ENCODE measurements around the gene ABCA1. TPM values are rescaled to one million over a fixed set of nuclear protein-coding genes. Genes with fewer than 3 reads are reported as not detected.

ABCA1 gene
- total and polyA plus RNA-seq, 2 of the 13 experiments (the other 11 are each of a cell fraction or from before 2014, with no cell fraction given): 26.8 to 63.8 TPM

DNA sequence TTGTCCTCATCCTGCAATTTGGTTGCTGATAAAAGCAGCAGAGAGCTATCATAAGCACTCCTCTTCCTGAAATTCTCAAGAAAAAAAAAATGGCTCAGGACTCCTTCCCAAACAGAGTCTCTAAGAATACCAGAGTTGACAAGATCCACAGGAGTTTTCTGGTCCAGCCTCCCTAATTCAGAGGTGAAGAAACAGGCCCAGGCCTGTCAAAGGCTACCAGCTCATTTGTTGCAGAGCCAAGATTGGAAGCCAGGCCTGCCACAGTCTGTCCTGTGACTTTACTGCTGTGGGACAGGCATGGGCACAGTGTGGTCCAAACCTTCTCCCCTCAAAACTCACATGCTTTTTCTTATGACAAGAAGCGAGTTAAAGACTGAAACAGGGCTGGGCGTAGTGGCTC is 122.5 kb downstream of the ABCA1 start:
- intact Hi-C loops (cut with micrococcal nuclease; ENCODE audit: unreplicated experiment): no loop called here
- H3K79me2 ChIP-seq (ENCODE audit: insufficient read depth, low read length): no peaks in the 10 kb centered on the region
- in situ Hi-C loops (cut with HindIII; ENCODE audit: extremely low pct_ligation_motif_present, low pct_unique_long_range_greater_than_20kb): no loop called here
- TF ChIP-seq ZNF432 (CRISPR knock-in tag; IDR thresholded peaks at IDR 0.05; ENCODE audit: borderline replicate concordance): no peak
- no peak overlapping the region for H3K4me3 ChIP-seq (replicated peaks in 1 of 3; ENCODE audit: insufficient read depth in 1 of 3, low read depth in 2 of 3, low read length in 3 of 3)
- H3K9ac ChIP-seq (ENCODE audit: insufficient read depth, low read depth, low read length): no peak overlapping the region
- no peak overlapping the region for H3K4me2 ChIP-seq (ENCODE audit: low read depth, low read length)
- peaks cover 54 to 92% of the 10 kb centered on the region in 2 experiments for H3K36me3 ChIP-seq (replicated peaks in 1 of 2; ENCODE audit: control insufficient read depth in 1 of 2, insufficient read depth in 2 of 2, low read length in 2 of 2)
- no peak for ATAC-seq
- BruUV-seq (replicated peaks): no TSS peak
- no peak for DNase-seq (ENCODE audit: low spot score)
- no peak for FAIRE-seq
- no peaks in the 10 kb centered on the region for H3K4me1 ChIP-seq (ENCODE audit: insufficient read depth, low read length)
- ChIA-PET CTCF (ENCODE audit: low intra/inter-chr PET ratio, low total read pairs) (no interaction called here), POLR2A (no interaction called here)
- no peak overlapping the region for H2AFZ ChIP-seq (ENCODE audit: low read length)
- H4K20me1 ChIP-seq (ENCODE audit: insufficient read depth, low read length): no peaks in the 10 kb centered on the region
- no peaks in the 10 kb centered on the region for H3K9me3 ChIP-seq (ENCODE audit: low read length)
- WGBS (ENCODE audit: low lambda C conversion rate): no CpG with 5 or more reads among the region's 2 CpGs
- no peak overlapping the region for H3K27ac ChIP-seq (ENCODE audit: extremely low read length, insufficient read depth, low read length)
- H3K27me3 ChIP-seq (ENCODE audit: control insufficient read depth in 1 of 2, insufficient read depth in 2 of 2, low read length in 2 of 2): no peaks in the 10 kb centered on the region

DNA sequence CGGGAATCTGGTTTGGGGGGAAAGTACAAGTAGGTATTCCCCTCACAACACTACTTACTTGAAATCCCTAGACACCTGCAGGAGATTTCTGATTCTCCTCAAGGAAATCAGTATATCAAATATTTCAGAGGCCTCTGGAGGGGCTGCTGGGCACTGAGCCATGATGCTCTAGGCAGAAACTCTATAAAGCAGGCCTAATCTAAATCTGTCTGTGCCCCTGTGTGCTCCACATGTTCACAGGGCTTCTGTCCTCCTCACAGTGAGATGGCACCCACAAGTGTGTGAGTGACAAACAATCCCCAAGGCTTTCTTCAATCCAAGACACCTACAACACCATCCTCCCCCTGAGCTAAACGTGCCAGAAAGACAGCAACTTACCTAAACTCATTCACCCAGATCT is 125.0 kb downstream of the ABCA1 start:
- no peak overlapping the region for H3K27ac ChIP-seq (ENCODE audit: extremely low read length, insufficient read depth, low read length)
- 98% methylated on average over 2 of the region's 2 CpGs for WGBS (ENCODE audit: low lambda C conversion rate)
- no peak overlapping the region for H2AFZ ChIP-seq (ENCODE audit: low read length)
- intact Hi-C loops (cut with micrococcal nuclease; ENCODE audit: unreplicated experiment) (no loop called here), in situ Hi-C loops (cut with HindIII; ENCODE audit: extremely low pct_ligation_motif_present, low pct_unique_long_range_greater_than_20kb) (no loop called here)
- no peaks in the 10 kb centered on the region for H3K79me2 ChIP-seq (ENCODE audit: insufficient read depth, low read length)
- no TSS peak for BruUV-seq (replicated peaks)
- H4K20me1 ChIP-seq (ENCODE audit: insufficient read depth, low read length): no peaks in the 10 kb centered on the region; the same call in 1 of the 2 replicates
- no peaks in the 10 kb centered on the region for H3K27me3 ChIP-seq (ENCODE audit: control insufficient read depth in 1 of 2, insufficient read depth in 2 of 2, low read length in 2 of 2)
- no peaks in the 10 kb centered on the region for H3K4me1 ChIP-seq (ENCODE audit: insufficient read depth, low read length)
- ChIA-PET CTCF (ENCODE audit: low intra/inter-chr PET ratio, low total read pairs) (no interaction called here), POLR2A (no interaction called here)
- H3K4me3 ChIP-seq (replicated peaks in 1 of 3; ENCODE audit: insufficient read depth in 1 of 3, low read depth in 2 of 3, low read length in 3 of 3): no peak overlapping the region
- DNase-seq (ENCODE audit: low spot score) (no peak), FAIRE-seq (no peak), ATAC-seq (peak; percentile 12; the same call in 2 of the 3 replicates)
- no peak overlapping the region for H3K4me2 ChIP-seq (ENCODE audit: low read depth, low read length)
- H3K36me3 ChIP-seq (replicated peaks in 1 of 2; ENCODE audit: control insufficient read depth in 1 of 2, insufficient read depth in 2 of 2, low read length in 2 of 2): peaks cover 51 to 92% of the 10 kb centered on the region in 2 experiments
- H3K9ac ChIP-seq (ENCODE audit: insufficient read depth, low read depth, low read length): no peak overlapping the region
- H3K9me3 ChIP-seq (ENCODE audit: low read length): no peaks in the 10 kb centered on the region
- TF ChIP-seq ZNF781 (CRISPR knock-in tag; IDR thresholded peaks at IDR 0.05; ENCODE audit: borderline replicate concordance, not compliant biosample characterization) (no peak), TEAD2 (CRISPR knock-in tag; IDR thresholded peaks at IDR 0.05) (no peak), ZNF335 (CRISPR knock-in tag; IDR thresholded peaks at IDR 0.05) (no peak), NPAS2 (CRISPR knock-in tag; IDR thresholded peaks at IDR 0.05; ENCODE audit: borderline replicate concordance) (no peak), ZNF772 (CRISPR knock-in tag; IDR thresholded peaks at IDR 0.05) (no peak)
- TF ChIP-seq, protein P1, sequence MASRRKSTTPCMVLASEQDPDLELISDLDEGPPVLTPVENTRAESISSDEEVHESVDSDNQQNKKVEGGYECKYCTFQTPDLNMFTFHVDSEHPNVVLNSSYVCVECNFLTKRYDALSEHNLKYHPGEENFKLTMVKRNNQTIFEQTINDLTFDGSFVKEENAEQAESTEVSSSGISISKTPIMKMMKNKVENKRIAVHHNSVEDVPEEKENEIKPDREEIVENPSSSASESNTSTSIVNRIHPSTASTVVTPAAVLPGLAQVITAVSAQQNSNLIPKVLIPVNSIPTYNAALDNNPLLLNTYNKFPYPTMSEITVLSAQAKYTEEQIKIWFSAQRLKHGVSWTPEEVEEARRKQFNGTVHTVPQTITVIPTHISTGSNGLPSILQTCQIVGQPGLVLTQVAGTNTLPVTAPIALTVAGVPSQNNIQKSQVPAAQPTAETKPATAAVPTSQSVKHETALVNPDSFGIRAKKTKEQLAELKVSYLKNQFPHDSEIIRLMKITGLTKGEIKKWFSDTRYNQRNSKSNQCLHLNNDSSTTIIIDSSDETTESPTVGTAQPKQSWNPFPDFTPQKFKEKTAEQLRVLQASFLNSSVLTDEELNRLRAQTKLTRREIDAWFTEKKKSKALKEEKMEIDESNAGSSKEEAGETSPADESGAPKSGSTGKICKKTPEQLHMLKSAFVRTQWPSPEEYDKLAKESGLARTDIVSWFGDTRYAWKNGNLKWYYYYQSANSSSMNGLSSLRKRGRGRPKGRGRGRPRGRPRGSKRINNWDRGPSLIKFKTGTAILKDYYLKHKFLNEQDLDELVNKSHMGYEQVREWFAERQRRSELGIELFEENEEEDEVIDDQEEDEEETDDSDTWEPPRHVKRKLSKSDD (CRISPR knock-in tag; IDR thresholded peaks at IDR 0.05; ENCODE audit: low read depth): no peak
- TF ChIP-seq, protein P2, sequence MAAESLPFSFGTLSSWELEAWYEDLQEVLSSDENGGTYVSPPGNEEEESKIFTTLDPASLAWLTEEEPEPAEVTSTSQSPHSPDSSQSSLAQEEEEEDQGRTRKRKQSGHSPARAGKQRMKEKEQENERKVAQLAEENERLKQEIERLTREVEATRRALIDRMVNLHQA (CRISPR knock-in tag; IDR thresholded peaks at IDR 0.05): no peak
- TF ChIP-seq, protein P3, sequence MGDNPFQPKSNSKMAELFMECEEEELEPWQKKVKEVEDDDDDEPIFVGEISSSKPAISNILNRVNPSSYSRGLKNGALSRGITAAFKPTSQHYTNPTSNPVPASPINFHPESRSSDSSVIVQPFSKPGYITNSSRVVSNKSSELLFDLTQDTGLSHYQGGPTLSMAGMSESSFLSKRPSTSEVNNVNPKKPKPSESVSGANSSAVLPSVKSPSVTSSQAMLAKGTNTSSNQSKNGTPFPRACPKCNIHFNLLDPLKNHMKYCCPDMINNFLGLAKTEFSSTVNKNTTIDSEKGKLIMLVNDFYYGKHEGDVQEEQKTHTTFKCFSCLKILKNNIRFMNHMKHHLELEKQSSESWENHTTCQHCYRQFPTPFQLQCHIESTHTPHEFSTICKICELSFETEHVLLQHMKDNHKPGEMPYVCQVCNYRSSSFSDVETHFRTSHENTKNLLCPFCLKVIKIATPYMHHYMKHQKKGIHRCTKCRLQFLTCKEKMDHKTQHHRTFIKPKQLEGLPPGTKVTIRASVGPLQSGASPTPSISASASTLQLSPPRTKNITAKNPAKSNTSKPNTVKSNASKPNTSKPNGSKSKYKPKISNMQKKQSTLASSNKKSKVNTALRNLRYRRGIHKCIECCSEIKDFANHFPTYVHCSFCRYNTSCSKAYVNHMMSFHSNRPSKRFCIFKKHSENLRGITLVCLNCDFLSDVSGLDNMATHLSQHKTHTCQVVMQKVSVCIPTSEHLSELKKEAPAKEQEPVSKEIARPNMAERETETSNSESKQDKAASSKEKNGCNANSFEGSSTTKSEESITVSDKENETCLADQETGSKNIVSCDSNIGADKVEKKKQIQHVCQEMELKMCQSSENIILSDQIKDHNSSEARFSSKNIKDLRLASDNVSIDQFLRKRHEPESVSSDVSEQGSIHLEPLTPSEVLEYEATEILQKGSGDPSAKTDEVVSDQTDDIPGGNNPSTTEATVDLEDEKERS (CRISPR knock-in tag; IDR thresholded peaks at IDR 0.05): no peak
- TF ChIP-seq, protein P4, sequence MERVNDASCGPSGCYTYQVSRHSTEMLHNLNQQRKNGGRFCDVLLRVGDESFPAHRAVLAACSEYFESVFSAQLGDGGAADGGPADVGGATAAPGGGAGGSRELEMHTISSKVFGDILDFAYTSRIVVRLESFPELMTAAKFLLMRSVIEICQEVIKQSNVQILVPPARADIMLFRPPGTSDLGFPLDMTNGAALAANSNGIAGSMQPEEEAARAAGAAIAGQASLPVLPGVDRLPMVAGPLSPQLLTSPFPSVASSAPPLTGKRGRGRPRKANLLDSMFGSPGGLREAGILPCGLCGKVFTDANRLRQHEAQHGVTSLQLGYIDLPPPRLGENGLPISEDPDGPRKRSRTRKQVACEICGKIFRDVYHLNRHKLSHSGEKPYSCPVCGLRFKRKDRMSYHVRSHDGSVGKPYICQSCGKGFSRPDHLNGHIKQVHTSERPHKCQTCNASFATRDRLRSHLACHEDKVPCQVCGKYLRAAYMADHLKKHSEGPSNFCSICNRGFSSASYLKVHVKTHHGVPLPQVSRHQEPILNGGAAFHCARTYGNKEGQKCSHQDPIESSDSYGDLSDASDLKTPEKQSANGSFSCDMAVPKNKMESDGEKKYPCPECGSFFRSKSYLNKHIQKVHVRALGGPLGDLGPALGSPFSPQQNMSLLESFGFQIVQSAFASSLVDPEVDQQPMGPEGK (CRISPR knock-in tag; IDR thresholded peaks at IDR 0.05): no peak
